ENCODE data around the gene SLC38A1. TPM values are rescaled to one million over a fixed set of nuclear protein-coding genes. Genes with fewer than 3 reads are reported as not detected.

SLC38A1 gene
- total RNA-seq, 1 experiment from 2014 or later, result 155 TPM

- DNase-seq (ENCODE audit: low read depth, low spot score) (no peak), ATAC-seq (no peak)
- intact Hi-C loops (cut with micrococcal nuclease), result no loop called here
- ChIA-PET POLR2A (no interaction called here), RAD21 (ENCODE audit: low non-redundant PET in 1 of 2, low total read pairs in 2 of 2, uncharacterized antibody in 2 of 2, unreplicated experiment in 2 of 2) (no interaction called here), CTCF (no interaction called here)
- peaks cover 25 to 38% of the 10 kb centered on the region in 2 experiments for H3K4me1 ChIP-seq (ENCODE audit: control insufficient read depth in 1 of 2, insufficient read depth in 2 of 2, low read length in 2 of 2)
- peaks cover 3 to 15% of the 10 kb centered on the region in 2 experiments; a peak in 1 of 4 replicates for H3K36me3 ChIP-seq (ENCODE audit: control insufficient read depth in 1 of 2, insufficient read depth in 2 of 2, low read length in 2 of 2)
- no peak overlapping the region for H2AFZ ChIP-seq (ENCODE audit: low read depth, low read length, poor library complexity, severe bottlenecking)
- no peak overlapping the region for H3K4me2 ChIP-seq (ENCODE audit: low read length)
- no peak for TF ChIP-seq ZBTB33 (IDR thresholded peaks at IDR 0.05; ENCODE audit: extremely low read depth, insufficient replicate concordance, low read length)
- TF ChIP-seq SP1 (IDR thresholded peaks at IDR 0.05; ENCODE audit: low read depth), result no peak
- no peak for TF ChIP-seq RAD21 (IDR thresholded peaks at IDR 0.05; ENCODE audit: low read depth)
- no peak for TF ChIP-seq EZH2 (IDR thresholded peaks at IDR 0.05)
- TF ChIP-seq MAX (IDR thresholded peaks at IDR 0.05), result no peak
- no peak for TF ChIP-seq ZNF274 (IDR thresholded peaks at IDR 0.05; ENCODE audit: low read depth, low read length)
- no peak for TF ChIP-seq ZFX (IDR thresholded peaks at IDR 0.05)
- no peak for TF ChIP-seq ELF1 (IDR thresholded peaks at IDR 0.05; ENCODE audit: borderline replicate concordance, low read depth)
- no peak for TF ChIP-seq TCF7L2 (IDR thresholded peaks at IDR 0.05; ENCODE audit: borderline replicate concordance, extremely low read depth, insufficient read depth, insufficient read length)
- H4K20me1 ChIP-seq (ENCODE audit: insufficient read depth), result peaks cover 3% of the 10 kb centered on the region; the same call in 1 of the 2 replicates
- H3K4me3 ChIP-seq (replicated peaks in 1 of 2; ENCODE audit: low read depth in 1 of 2, low read length in 2 of 2), result no peak overlapping the region
- H3K79me2 ChIP-seq (ENCODE audit: insufficient read depth, low read length), result peaks cover 84% of the 10 kb centered on the region
- H3K27ac ChIP-seq (ENCODE audit: low read depth, low read length), result no peak overlapping the region
- no peak overlapping the region for H3K9ac ChIP-seq (ENCODE audit: low read length)
- no peaks in the 10 kb centered on the region for H3K9me2 ChIP-seq (ENCODE audit: insufficient read depth)
- BruUV-seq (replicated peaks), result no TSS peak
- no peaks in the 10 kb centered on the region for H3K9me3 ChIP-seq (ENCODE audit: control insufficient read depth in 1 of 2, insufficient read depth in 1 of 2, low read depth in 1 of 2, low read length in 2 of 2)
- H3K27me3 ChIP-seq (ENCODE audit: insufficient read depth, low read length), result no peaks in the 10 kb centered on the region
These were observed 44.5 kb downstream of the SLC38A1 start for GRCh38 chr12:46224386-46224785.

Data from HCT116 (cell line).